OCI-LY1 (cell line): Measurements from ENCODE around the gene F7.

Experiments
- CTCF ChIP-seq: fragments of 200-600 bp; sonication (generic), shearing (Covaris generic); IDR thresholded peaks from 2 replicates; pipeline ENCODE4 v1.5.1; 2017; ENCODE audit warnings: mild to moderate bottlenecking, antibody characterized with exemption, low read length, moderate library complexity, mixed read lengths
- EZH2 ChIP-seq: fragments of 200-600 bp; sonication (generic), shearing (Covaris generic); IDR thresholded peaks from 2 replicates; pipeline ENCODE4 v1.8.0; 2017; ENCODE audit warnings: borderline replicate concordance, mixed run types, mild to moderate bottlenecking, antibody characterized with exemption, low read length, moderate library complexity, mixed read lengths

- TF ChIP-seq CTCF, result no peak
- no peak for TF ChIP-seq EZH2
Measured at GRCh38 chr13:113086991-113087922, 18.3 kb upstream of the F7 start.
